Sigmoid colon (tissue), 7 donors: ENCODE data around the gene ZNF791. TPM values are rescaled to one million over a fixed set of nuclear protein-coding genes. Genes with fewer than 3 reads are reported as not detected.
"Not testable (repeated sequence)": the region's sequence is repeated elsewhere in the genome, so short reads cannot be mapped to it uniquely, and the experiment has no call there.

Experiments
- DNase-seq: peaks from one replicate; pipeline ENCODE4 v3.0.0-alpha.2; 2019
- H3K27ac ChIP-seq, 4 donors: fragments of 200-600 bp; sonication (generic); one replicate each; pipeline ENCODE4 v1.5.1; 2016 to 2019; ENCODE audit warnings: mild to moderate bottlenecking in 1 of 4
- H3K27me3 ChIP-seq, 3 donors: fragments of 200-600 bp; sonication (generic); one replicate each; pipeline ENCODE4 v1.5.1; 2019; ENCODE audit warnings: mild to moderate bottlenecking in 1 of 3
- H3K36me3 ChIP-seq, 4 donors: fragments of 200-600 bp; sonication (generic); one replicate each; pipeline ENCODE4 v1.5.1; 2016 to 2019
- H3K4me1 ChIP-seq, 4 donors: fragments of 200-600 bp; sonication (generic); one replicate each; pipeline ENCODE4 v1.5.1; 2017 to 2019
- H3K4me3 ChIP-seq, 4 donors: fragments of 200-600 bp; sonication (generic); one replicate each; pipeline ENCODE4 v1.5.1; 2017 to 2019; ENCODE audit warnings: mild to moderate bottlenecking in 2 of 4, moderate library complexity in 1 of 4
- H3K9me3 ChIP-seq, 4 donors: fragments of 200-600 bp in 3 of 4; sonication (generic) in 3 of 4; one replicate each; pipeline versions ENCODE4 v1.5.1 to v1.6.1; 2013 to 2019
- CTCF ChIP-seq, 4 experiments: fragments of 450-650 bp in 3 of 4; fragments of 200-600 bp in 1 of 4; IDR thresholded peaks; one replicate each; pipeline ENCODE4 v1.5.1; 2016 to 2019; ENCODE audit warnings: antibody characterized with exemption in 4 of 4, mild to moderate bottlenecking in 3 of 4, moderate library complexity in 2 of 4
- EP300 ChIP-seq, 4 donors: sonication (generic); formaldehyde crosslinking; IDR thresholded peaks; one replicate each; pipeline ENCODE4 v1.6.1; 2017; ENCODE audit warnings: antibody characterized with exemption in 4 of 4
- POLR2A ChIP-seq, 2 donors: fragments of 450-650 bp; IDR thresholded peaks; one replicate each; pipeline ENCODE4 v1.6.1; 2016; ENCODE audit warnings: antibody characterized with exemption in 2 of 2, mild to moderate bottlenecking in 2 of 2, moderate library complexity in 2 of 2
- POLR2AphosphoS5 ChIP-seq, 4 donors: sonication (generic); formaldehyde crosslinking; IDR thresholded peaks; one replicate each; pipeline ENCODE4 v1.6.1; 2017; ENCODE audit warnings: antibody characterized with exemption in 4 of 4
- WGBS, 2 donors: extraction: QIAGEN DNeasy Blood & Tissue Kit; methylation state at CpG; one replicate each; pipeline ENCODE4 v1.1.7; 2013; 5-methylcytosine and 5-hydroxymethylcytosine counted together
- intact Hi-C: fragments of 100-400 bp; cut with DNase I; formaldehyde crosslinking; loops from one replicate; pipeline ENCODE4 v1.15.1; 2023
- polyA plus RNA-seq, 3 donors: library from polyadenylated mRNA; stranded (reverse); fragments of 200-250 nt; gene quantifications; one replicate each; pipeline ENCODE4 v1.2.3, GENCODE V29; 2013
- total RNA-seq, 4 donors: library from RNA; depleted of rRNA; stranded (reverse); fragments of >200 nt; gene quantifications; one replicate each; pipeline ENCODE4 v1.1.0, GENCODE V29; 2016
- donor health status: healthy with polysubstance abuse.
- donor health status: Bipolar disorder and iron deficiency.
- donor health status: healthy.

Gene ZNF791
- total RNA-seq (10 to 100 TPM; 16.6 to 27.6 (median 22.3) TPM), polyA plus RNA-seq (1 to 10 TPM; 4.2 to 9.4 (median 5.3) TPM)

DNA sequence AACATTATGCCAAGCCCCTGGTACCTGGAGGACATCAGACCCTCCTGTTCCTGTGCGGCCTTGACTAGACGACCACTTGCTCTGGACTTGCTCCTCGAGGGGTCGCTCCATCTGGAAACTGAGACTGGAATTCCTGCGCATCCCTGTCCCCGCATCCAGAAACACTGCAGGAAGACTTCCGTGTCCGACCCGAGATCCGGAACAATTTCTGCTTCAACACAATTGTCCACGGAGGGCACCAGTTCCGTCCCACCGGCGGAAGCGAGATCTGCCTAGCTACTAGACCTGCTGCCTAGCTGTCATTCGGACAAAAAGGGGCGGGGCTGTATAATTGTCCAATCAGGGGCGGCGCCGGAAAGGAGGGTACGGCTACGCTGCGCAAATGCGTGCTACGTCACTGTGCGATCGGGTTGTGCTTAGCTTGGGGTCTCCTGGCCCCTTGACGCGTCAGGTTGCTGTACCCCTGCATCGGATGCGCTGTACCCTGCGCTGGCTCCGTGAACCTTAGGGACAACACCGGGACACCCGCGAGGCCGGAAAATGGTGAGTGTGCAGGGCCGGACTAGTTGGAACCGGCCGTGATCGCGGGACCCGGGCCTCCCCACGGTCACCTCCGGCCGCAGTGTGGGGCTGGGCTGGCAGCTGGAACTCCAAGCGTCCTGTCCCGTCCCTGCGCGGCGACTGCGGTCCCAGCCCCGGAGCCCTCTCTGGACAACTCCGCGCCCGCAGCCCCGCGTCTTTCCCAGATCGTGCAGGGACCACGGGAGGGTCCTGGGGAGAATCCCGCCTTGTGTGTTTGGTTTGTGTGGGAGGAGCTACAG lies at the start of gene ZNF791, which contains the start of gene ZNF490:
Gene ZNF791 (plus strand): TSS at position 381 of the 821 bp plus-strand sequence. CDS start 160 bp downstream, at position 541.
Gene ZNF490 (minus strand): TSS at position 274 of the 821 bp plus-strand sequence. CDS start 133 bp downstream, at position 141.
- no peaks in the 10 kb centered on the region for H3K9me3 ChIP-seq
- H3K4me1 ChIP-seq = peaks cover 0 to 39% (median 33%) of the 10 kb centered on the region in 4 donors
- peak within 1 kb of the TSS; percentile 95 to 100 (median 98) for H3K27ac ChIP-seq
- H3K4me3 ChIP-seq = peak within 1 kb of the TSS; percentile 77 to 99 (median 88)
- 0% methylated on average over 61 of the region's 61 CpGs for WGBS, 2 donors
- TF ChIP-seq EP300 (IDR thresholded peaks at IDR 0.05) = no peak
- TF ChIP-seq POLR2A (IDR thresholded peaks at IDR 0.05) = peak; percentile 88 to 93
- TF ChIP-seq CTCF (IDR thresholded peaks at IDR 0.05) = no peak
- peak; percentile 95 to 99 (median 97) for TF ChIP-seq POLR2AphosphoS5 (IDR thresholded peaks at IDR 0.05)
- H3K27me3 ChIP-seq = no peaks in the 10 kb centered on the region
- H3K36me3 ChIP-seq = peaks cover 0 to 53% (median 0%) of the 10 kb centered on the region in 4 donors
- intact Hi-C loops = loop anchor here (2.0 to 5.0 kb wide), 2 partner anchors 57 to 58 kb away; partner anchors contain the start of genes MAN2B1 and WDR83
- peak; percentile 99 for DNase-seq

DNA sequence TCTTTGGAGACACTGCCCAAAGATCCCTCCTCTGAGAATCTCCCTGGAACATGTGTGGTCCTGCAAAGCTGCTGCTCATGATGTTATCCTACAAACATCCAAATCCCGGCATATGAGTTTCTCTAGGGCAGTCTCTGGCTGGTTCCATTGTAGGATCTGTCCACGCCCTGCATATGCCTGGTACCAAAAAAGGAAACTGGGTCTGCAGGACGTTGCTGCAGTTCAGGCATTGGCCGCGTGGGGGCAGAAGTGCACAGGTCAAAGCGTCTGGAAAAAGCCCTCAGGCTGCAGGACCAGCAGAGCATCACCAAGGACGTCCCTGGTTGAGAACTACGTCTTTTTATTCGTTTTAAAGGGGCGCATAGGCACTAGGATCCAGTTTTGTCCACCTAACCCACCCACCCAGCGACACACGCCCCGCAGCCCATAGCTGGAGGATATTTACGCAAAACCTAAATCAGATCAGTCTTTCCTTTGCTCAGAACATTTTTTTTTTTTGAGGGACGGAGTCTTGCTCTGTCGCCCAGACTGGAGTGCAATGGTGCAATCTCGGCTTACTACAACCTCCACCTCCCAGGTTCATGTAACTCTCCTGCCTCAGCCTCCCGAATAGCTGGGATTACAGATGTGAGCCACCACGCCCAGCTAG lies 46.6 kb upstream of the ZNF791 start:
- WGBS, 2 donors = 17 to 22% methylated on average over 19 of the region's 19 CpGs
- Histone ChIP-seq H3K27me3 (no peaks in the 10 kb centered on the region), H3K27ac (peak overlapping the region; percentile 63 to 72 (median 66)), H3K9me3 (no peaks in the 10 kb centered on the region), H3K4me1 (peaks cover 0 to 9% (median 4%) of the 10 kb centered on the region in 4 donors), H3K4me3 (peak overlapping the region in 1 of 4 donors; percentile 24), H3K36me3 (no peaks in the 10 kb centered on the region)
- DNase-seq = peak; percentile 93
- TF ChIP-seq CTCF (IDR thresholded peaks at IDR 0.05) (peak; percentile 78 to 97 (median 92)), POLR2A (IDR thresholded peaks at IDR 0.05) (no peak), EP300 (IDR thresholded peaks at IDR 0.05) (no peak), POLR2AphosphoS5 (IDR thresholded peaks at IDR 0.05) (peak in 2 of 4 donors; percentile 26 to 32)
- intact Hi-C loops = loop anchor here (5.0 kb wide), 1 partner anchor 108 kb away; no protein-coding TSS in a partner anchor

DNA sequence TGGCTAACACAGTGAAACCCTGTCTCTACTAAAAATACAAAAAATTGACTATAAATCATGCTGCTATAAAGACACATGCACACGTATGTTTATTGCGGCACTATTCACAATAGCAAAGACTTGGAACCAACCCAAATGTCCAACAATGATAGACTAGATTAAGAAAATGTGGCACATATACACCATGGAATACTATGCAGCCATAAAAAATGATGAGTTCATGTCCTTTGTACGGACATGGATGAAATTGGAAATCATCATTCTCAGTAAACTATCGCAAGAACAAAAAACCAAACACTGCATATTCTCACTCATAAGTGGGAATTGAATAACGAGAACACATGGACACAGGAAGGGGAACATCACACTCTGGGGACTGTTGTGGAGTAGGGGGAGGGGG lies 44.3 kb upstream of the ZNF791 start:
- H3K27me3 ChIP-seq, intact Hi-C loops, H3K9me3 ChIP-seq, H3K36me3 ChIP-seq, H3K27ac ChIP-seq, H3K4me3 ChIP-seq, H3K4me1 ChIP-seq, DNase-seq: not testable (repeated sequence)
- WGBS, 2 donors = 74 to 91% methylated on average over 5 of the region's 5 CpGs

DNA sequence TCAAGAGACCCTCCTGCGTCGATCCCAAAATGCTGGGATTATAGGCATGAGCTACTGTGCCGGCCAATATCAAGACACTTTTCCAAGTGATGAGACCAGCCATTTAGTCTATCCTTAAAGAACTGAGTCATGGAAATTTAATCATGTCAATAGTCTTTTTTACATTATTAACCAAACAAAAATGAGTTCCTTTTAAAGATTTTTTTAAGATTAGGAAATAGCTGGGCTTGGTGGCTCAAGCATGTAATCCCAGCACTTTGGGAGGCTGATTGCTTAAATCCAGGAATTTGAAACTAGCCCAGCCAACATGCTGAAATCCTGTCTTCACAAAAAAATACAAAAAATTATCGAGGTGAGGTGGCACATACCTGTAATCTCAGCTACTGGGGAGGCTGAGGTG lies 42.8 kb upstream of the ZNF791 start:
- H3K27me3 ChIP-seq = no peaks in the 10 kb centered on the region
- intact Hi-C loops = no loop called here
- no peak overlapping the region for H3K27ac ChIP-seq
- no peak overlapping the region for H3K4me3 ChIP-seq
- TF ChIP-seq CTCF (IDR thresholded peaks at IDR 0.05) (no peak), POLR2AphosphoS5 (IDR thresholded peaks at IDR 0.05) (no peak), EP300 (IDR thresholded peaks at IDR 0.05) (no peak), POLR2A (IDR thresholded peaks at IDR 0.05) (no peak)
- H3K9me3 ChIP-seq = no peaks in the 10 kb centered on the region
- H3K4me1 ChIP-seq = peaks cover 0 to 9% (median 4%) of the 10 kb centered on the region in 4 donors
- H3K36me3 ChIP-seq = no peaks in the 10 kb centered on the region
- DNase-seq = no peak
- WGBS, 2 donors = 88 to 91% methylated on average over 4 of the region's 4 CpGs

DNA sequence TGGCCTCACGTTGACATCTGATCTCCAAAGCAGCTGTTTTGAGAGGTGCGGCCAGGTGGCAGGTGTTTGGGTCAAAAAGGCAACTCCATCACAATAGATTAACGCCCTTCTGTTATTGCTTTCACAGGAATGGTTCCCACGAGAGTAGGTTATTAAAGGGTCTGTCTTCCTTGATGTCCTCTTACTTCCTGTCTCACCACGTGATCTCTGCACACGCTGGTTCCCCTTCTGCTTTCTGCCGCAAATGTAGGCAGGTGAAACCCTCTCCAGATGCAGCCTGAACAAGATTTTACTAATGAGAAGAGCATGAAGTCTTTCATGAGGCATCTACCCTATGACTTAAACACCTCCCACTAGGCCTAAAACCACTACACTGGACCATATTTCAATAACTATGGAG lies 36.7 kb upstream of the ZNF791 start:
- no peaks in the 10 kb centered on the region for H3K9me3 ChIP-seq
- no peak overlapping the region for H3K27ac ChIP-seq
- 36 to 37% methylated on average over 7 of the region's 7 CpGs for WGBS, 2 donors
- H3K4me1 ChIP-seq = no peaks in the 10 kb centered on the region
- no peak for DNase-seq
- no peak overlapping the region for H3K4me3 ChIP-seq
- intact Hi-C loops = no loop called here
- no peaks in the 10 kb centered on the region for H3K27me3 ChIP-seq
- TF ChIP-seq POLR2AphosphoS5 (IDR thresholded peaks at IDR 0.05) (no peak), POLR2A (IDR thresholded peaks at IDR 0.05) (no peak), EP300 (IDR thresholded peaks at IDR 0.05) (no peak), CTCF (IDR thresholded peaks at IDR 0.05) (no peak)
- H3K36me3 ChIP-seq = peaks cover 0 to 14% (median 0%) of the 10 kb centered on the region in 4 donors
